HCEC 1CT (cell line): ENCODE measurements around the gene HS3ST5.
"Not testable (repeated sequence)": the region's sequence is repeated elsewhere in the genome, so short reads cannot be mapped to it uniquely, and the experiment has no call there.

Source experiments
- DNase-seq: peaks from one replicate; pipeline ENCODE4 v3.0.0-alpha.2; 2017

HS3ST5 gene

GRCh38 chr6:114272582-114272981 is 70.2 kb downstream of the HS3ST5 start:
- no peak for DNase-seq

DNA sequence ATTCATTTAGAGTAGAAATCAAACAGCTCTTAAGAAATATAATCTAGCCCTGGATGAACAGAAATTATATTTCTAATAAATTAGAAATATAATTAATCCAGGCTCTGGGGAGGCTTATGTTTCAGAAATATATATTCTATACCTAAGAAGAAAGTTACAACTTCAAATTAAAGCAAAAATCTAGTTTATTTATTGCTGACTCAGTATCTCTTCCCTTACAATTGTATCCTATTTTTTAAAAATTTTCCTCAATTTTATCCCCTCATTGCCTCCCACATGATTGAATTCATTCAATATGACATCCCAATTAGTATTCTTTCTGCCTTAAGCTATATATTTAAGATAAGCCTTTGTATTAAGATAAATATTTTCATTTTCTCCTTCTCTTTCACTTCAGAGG is 71.4 kb downstream of the HS3ST5 start:
- DNase-seq: no peak

DNA sequence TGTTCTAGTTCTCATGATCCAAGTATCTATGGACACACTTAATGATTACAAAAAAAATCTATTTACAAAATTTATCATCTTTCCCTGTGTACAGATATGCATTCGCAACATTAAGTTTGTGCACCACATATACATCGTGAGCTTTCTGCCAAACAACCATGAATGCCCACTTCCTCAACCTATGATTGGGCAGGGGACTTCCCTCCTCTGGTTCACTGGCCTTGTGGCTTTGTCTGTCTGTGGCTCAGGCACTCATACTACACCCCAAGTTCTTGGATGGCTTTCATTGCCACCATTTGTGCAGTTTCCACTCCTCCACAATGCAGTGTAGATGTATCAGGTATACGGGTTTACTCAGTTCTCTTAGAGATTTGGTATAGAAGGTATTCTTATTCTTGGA is 74.9 kb downstream of the HS3ST5 start:
- DNase-seq: no peak

- no peak for DNase-seq
Measured at GRCh38 chr6:114260810-114261209, 82.0 kb downstream of the HS3ST5 start.

- DNase-seq: no peak
Measured at GRCh38 chr6:114258376-114258775, 84.4 kb downstream of the HS3ST5 start.

DNA sequence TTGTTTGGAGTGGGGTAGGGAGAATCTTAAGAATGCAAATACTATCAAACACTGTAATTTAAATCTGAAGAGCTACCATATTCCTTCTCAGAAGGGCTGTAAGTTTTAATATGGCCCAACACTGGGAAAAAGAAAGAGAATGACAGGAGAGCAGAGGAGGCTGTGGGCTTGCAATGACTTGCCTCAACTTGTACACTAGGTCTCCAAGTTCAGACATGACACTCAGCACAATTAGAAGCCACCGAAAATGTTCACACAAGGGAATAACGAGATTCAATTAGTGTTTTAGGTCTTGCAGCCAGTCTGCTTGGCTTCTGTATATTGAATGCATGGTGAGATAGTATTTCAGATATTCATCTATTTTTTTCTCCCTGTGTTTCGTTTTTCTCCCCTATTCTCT is 89.4 kb downstream of the HS3ST5 start:
- no peak for DNase-seq

- DNase-seq: no peak
Measured at GRCh38 chr6:114249522-114249921, 93.3 kb downstream of the HS3ST5 start.

GRCh38 chr6:114247101-114247500 is 95.7 kb downstream of the HS3ST5 start:
- no peak for DNase-seq

DNA sequence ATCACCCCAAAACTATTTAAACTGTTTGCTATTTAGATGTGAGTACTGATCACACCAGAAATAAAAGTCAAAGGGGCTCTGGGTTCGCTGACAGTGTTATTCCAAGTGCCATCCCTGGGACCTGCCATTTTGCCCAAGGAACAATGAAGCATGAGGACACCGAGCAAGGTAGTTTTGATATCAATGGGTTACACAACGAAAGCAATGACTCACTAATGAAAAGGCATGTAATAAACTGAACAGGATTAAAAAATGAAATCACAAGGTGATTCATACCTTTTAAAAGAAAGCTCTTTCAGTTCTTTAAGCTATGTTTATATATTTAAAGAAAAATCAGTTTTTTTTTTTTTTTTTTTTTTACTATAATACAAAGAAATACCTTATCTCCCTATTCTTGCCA is 102.0 kb downstream of the HS3ST5 start:
- no peak for DNase-seq

DNA sequence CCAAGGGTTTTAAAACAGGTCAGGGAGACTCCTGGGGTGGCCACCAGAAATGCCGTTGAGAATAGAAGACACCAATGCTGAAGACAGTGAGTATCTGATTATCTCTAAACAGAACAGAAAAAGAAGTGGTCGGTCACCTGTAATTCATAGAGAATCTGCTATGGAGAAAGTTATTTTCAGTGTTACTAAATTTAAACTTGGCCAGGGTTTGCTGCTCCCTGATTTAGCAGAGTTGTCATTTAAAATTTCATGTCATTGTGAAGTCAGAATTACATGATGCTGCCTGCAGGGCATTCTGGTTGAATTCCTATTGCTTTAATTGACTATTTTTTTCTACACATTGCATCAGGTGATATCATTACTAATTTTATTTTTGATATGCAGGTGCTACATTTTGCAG is 114.1 kb downstream of the HS3ST5 start:
- no peak for DNase-seq

DNA sequence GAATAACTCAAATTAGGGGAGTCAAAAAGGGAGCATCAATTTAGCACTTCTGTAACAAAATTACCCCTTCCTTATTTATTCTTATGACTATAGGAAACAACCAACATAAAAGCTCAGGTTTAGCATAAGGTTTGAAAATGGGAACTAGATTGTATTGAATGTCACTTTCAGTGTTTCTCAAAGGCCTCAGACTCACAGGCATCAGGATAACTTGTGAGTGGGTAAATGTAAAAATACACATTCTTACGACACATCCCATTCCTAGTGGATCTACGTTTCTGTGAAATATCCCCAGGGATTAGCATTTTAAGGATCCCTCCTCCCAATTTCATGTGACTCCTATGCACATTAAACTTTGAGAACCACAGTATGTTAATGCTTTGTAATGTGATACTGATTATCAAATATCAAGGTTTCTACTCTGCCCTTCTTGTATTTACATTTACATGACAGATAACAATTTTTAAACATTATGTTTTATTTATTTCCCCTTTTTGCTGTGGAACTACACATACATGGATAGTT is 114.8 kb downstream of the HS3ST5 start:
- DNase-seq: no peak

DNA sequence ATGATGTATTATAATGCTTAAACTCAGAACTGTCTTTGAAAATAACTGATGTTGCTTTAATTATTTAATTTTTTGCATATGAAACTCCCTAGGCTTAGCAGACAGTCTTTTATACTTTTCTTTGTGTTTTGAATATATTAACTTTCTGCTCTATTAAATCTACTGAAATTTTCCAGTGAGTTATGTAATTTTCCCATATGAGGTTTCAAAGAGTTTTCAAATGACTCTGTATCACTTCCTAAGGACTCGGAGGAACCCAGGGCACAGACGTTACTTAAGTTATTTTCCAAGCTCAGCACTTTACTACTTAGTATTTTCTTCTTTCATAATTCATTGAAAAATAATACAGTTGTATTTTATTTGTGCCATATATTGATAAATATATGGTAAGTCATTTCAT is 122.6 kb downstream of the HS3ST5 start:
- no peak for DNase-seq

DNA sequence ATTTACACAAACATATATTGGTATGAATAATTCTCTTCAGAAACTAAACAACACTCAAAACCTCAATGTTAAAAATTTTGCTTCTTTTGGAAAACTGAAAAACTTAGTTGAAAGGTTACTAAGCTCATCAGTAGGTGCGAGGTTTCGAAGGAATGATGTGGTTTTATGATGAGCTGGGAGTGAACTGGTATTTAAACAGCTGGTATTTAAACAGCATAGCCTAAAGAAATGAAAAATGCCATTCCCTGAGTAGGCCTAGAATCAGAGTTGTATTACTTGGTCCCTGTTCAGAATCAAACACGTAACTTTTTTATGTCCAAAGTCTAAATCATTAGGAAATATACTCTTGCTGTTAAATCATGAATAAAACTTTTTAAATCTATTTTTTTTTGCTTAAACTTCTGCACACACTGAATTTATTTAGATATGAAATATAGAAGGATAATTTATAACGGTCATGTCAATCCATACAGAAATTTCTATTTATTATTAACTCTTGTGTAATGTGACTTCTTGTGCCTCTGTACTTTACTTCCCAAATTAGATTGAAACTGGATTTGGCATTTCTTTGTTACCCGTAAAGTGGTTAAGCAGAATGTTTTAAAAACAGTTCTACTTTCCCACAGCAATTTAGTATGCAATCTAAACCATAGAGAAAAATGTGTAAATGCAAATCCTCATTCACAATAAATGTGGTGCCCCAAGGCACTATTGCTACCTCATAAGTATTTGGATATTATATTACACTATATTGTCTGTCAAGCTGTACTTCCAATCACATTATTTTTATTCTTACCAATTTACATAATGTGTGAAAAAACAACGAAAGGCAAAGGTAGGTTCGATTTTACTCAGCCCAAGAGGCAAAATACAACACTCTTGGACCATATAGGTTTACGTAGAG is 124.1 kb downstream of the HS3ST5 start:
- DNase-seq: no peak

- DNase-seq: not testable (repeated sequence)
Measured at GRCh38 chr6:114217996-114218395, 124.8 kb downstream of the HS3ST5 start.

DNA sequence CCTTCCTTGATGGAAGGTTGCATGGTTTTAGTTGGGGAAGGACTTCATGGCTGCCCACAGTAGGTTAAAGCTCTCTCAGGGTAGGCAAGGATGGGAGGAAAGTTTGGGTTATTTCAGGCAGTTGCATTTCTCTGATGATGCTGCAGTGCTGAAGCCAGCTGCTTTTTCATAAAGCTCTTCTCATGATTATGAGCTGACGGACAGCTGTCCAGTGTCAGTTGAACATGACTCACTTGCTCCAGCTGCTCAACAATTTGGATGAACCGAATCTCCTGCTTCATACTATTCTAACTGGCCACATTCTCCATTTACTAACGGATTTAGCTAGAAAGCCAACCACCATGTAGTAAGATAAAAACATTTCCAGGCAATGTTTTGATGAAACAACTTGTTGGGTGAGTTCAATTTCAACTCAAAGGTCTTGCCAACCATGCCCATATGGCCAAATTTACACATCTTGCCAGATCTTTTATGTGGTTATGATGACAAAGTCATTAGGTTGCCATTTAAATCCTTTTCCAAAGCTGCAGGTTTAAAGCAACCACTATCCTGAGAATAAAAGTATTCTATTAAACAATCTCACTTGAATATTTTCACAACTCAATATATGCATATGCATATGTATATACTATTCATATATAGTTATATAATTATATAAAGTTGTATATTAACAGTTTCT is 125.9 kb downstream of the HS3ST5 start:
- DNase-seq: no peak

- DNase-seq: no peak
Measured at GRCh38 chr6:114210467-114210866, 132.4 kb downstream of the HS3ST5 start.

GRCh38 chr6:114203460-114203859 is 139.4 kb downstream of the HS3ST5 start:
- DNase-seq: no peak

- no peak for DNase-seq
Measured at GRCh38 chr6:114202389-114202788, 140.4 kb downstream of the HS3ST5 start.

- no peak for DNase-seq
Measured at GRCh38 chr6:114200891-114201290, 141.9 kb downstream of the HS3ST5 start.

DNA sequence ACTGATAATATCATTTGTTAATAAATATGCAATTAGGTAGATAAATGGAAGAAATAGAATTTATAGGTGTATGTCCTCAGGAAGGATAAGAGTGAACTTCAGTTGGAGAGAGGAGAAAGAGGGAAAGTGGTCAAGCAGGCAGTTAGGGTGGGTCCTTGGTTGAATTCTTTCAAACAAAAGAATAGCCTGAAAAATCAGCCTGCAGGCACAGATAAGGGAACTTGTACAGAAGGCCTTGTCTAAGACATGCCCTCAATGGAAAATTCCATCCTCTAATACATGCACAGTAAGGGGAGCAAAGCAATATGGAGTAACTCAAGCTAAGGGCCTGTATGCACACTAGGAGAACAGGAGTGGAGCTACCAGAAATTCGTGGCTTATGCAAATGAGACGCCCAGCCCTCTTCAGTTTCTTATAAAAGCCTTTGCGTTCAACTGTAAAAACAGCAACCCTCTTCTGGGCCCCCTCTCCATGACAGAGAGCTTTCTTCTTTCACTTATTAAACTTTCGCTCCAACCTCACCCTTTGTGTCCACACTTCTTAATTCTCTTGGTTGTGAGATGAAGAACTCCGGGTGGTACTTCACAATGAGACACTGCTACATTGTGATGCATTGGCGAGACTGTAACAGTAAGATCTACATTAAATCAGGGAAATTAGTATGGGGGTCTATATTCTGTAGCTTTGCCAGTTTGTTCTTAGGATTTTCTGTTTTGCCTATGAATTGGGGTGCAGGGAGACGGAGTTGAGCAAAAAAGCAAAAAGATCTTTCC is 147.0 kb downstream of the HS3ST5 start:
- no peak for DNase-seq

DNA sequence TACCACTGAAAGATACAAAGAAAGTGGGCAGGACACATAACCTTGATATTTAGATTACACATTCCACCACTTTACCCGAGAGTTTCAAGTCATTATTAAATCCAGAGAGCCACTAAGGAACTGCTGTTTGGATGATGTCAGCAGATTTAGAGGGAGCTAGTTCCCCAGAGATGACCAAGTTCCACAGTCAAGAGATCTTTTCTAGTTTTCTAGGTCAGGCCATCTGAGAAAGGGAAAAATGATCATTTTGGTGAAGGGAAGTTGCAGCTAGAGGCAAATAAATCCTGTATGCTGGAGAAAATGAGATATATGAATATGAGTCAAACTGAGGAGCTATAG is 147.8 kb downstream of the HS3ST5 start:
- DNase-seq: no peak

- DNase-seq: no peak
Measured at GRCh38 chr6:114194362-114195026, 148.3 kb downstream of the HS3ST5 start.

GRCh38 chr6:114187563-114187962 is 155.3 kb downstream of the HS3ST5 start:
- DNase-seq: no peak
